Amniotic epithelial cell (primary cell): ENCODE results near the gene TTN.

Experiments
- DNase-seq: peaks from one replicate; pipeline ENCODE4 v3.0.0-alpha.2; 2010; ENCODE audit warnings: low read depth

The TTN gene

GRCh38 chr2:178811045-178811444 is 3.8 kb upstream of the TTN start:
- DNase-seq: no peak

- DNase-seq: no peak
These were observed 3.2 kb upstream of the TTN start for GRCh38 chr2:178810422-178810821.

- DNase-seq: no peak
These were observed 680 bp downstream of the TTN start for GRCh38 chr2:178806543-178806942.

- DNase-seq: no peak
These were observed 1.8 kb downstream of the TTN start for GRCh38 chr2:178805457-178805856.

- peak; percentile 47 for DNase-seq
These were observed 2.4 kb downstream of the TTN start for GRCh38 chr2:178804791-178805190.

GRCh38 chr2:178800510-178800909 is 6.7 kb downstream of the TTN start:
- no peak for DNase-seq

GRCh38 chr2:178799305-178799704 is 7.9 kb downstream of the TTN start:
- DNase-seq: no peak

GRCh38 chr2:178796079-178796677 is 11.0 kb downstream of the TTN start:
- DNase-seq: peak; percentile 30

- no peak for DNase-seq
These were observed 19.3 kb downstream of the TTN start for GRCh38 chr2:178787934-178788333.

- no peak for DNase-seq
These were observed 20.1 kb downstream of the TTN start for GRCh38 chr2:178787155-178787554.

- no peak for DNase-seq
These were observed 23.3 kb downstream of the TTN start for GRCh38 chr2:178783889-178784288.

GRCh38 chr2:178782236-178782635 is 25.0 kb downstream of the TTN start:
- no peak for DNase-seq

- no peak for DNase-seq
These were observed 29.6 kb downstream of the TTN start for GRCh38 chr2:178777577-178777976.

GRCh38 chr2:178776751-178777150 is 30.5 kb downstream of the TTN start:
- no peak for DNase-seq

- no peak for DNase-seq
These were observed 31.2 kb downstream of the TTN start for GRCh38 chr2:178775975-178776374.

GRCh38 chr2:178770518-178770917 is 36.7 kb downstream of the TTN start:
- no peak for DNase-seq

GRCh38 chr2:178767094-178768060 is 39.8 kb downstream of the TTN start:
- DNase-seq: no peak

- DNase-seq: no peak
These were observed 43.1 kb downstream of the TTN start for GRCh38 chr2:178764097-178764496.

- peak; percentile 34 for DNase-seq
These were observed 45.4 kb downstream of the TTN start for GRCh38 chr2:178761759-178762371.

- DNase-seq: peak; percentile 3
These were observed 50.4 kb downstream of the TTN start for GRCh38 chr2:178756843-178757242.

GRCh38 chr2:178756343-178756742 is 50.9 kb downstream of the TTN start:
- DNase-seq: no peak

GRCh38 chr2:178747767-178748166 is 59.5 kb downstream of the TTN start:
- DNase-seq: no peak

- DNase-seq: no peak
These were observed 72.7 kb downstream of the TTN start for GRCh38 chr2:178734518-178734917.
